ENCODE measurements around the gene RAD9A. TPM values are rescaled to one million over a fixed set of nuclear protein-coding genes. Genes with fewer than 3 reads are reported as not detected.

Gene RAD9A
- polyA plus RNA-seq, 3 donors: 3.7 to 31.7 (median 3.8) TPM

DNA sequence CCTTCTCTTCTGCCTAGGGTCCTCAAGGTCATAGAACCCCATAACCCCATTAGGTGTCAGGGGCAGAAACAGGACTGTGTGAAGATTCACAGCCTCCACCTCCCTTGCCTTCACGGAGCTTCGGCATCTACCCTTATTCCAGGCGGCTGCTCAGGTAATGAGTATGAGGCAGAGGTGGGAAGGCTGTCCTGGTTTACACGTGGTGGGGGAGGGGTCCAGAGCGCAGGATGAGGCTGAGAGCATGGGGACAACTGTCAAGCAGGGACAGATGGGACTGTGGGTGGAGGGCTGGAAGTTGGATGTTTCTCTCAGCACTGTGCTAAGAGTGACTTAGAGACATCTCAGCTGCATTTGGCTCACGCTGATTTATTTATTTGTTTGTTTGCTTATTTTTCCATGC, 4.3 kb upstream of the RAD9A start:
- TF ChIP-seq, protein P1, sequence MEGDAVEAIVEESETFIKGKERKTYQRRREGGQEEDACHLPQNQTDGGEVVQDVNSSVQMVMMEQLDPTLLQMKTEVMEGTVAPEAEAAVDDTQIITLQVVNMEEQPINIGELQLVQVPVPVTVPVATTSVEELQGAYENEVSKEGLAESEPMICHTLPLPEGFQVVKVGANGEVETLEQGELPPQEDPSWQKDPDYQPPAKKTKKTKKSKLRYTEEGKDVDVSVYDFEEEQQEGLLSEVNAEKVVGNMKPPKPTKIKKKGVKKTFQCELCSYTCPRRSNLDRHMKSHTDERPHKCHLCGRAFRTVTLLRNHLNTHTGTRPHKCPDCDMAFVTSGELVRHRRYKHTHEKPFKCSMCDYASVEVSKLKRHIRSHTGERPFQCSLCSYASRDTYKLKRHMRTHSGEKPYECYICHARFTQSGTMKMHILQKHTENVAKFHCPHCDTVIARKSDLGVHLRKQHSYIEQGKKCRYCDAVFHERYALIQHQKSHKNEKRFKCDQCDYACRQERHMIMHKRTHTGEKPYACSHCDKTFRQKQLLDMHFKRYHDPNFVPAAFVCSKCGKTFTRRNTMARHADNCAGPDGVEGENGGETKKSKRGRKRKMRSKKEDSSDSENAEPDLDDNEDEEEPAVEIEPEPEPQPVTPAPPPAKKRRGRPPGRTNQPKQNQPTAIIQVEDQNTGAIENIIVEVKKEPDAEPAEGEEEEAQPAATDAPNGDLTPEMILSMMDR (IDR thresholded peaks at IDR 0.05): no peak
- intact Hi-C loops (cut with micrococcal nuclease): no loop called here

DNA sequence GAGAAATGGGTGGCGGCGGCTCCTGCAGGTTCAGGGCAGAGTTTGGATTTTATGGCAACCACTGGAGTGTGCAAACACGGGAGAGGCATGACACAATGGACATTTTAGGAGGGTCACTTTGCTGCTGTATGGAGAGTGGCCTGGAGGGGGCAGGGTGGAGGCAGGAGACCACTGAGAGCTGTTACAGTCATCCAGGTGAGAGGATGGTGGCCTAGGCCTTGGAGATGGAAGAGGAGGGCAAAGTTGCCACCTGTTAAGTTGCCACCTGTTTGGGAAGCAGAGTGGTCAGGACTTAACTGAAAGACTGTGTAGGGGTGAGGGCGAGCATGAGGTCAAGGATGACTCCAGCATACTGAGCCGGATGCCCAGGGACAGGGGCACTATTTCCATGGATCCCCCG, 2.3 kb upstream of the RAD9A start:
- H3K9ac ChIP-seq (ENCODE audit: insufficient read depth, low read length, poor library complexity, severe bottlenecking): no peak overlapping the region
- H3K4me3 ChIP-seq (replicated peaks in 1 of 3; ENCODE audit: low read depth in 2 of 3, low read length in 3 of 3): no peak overlapping the region
- H3K27me3 ChIP-seq (ENCODE audit: control insufficient read depth in 2 of 2, insufficient read depth in 2 of 2, low read length in 2 of 2): no peaks in the 10 kb centered on the region
- H4K20me1 ChIP-seq (ENCODE audit: insufficient read depth, low read length): peaks cover 23% of the 10 kb centered on the region
- H3K4me1 Mint-ChIP-seq: peaks cover 41% of the 10 kb centered on the region
- peaks cover 36% of the 10 kb centered on the region for H3K79me2 ChIP-seq (ENCODE audit: insufficient read depth, low read length)
- TF ChIP-seq, protein P1 (IDR thresholded peaks at IDR 0.05): peak; percentile 62
- peaks cover 25 to 37% of the 10 kb centered on the region in 2 donors for H3K4me1 ChIP-seq (ENCODE audit: control insufficient read depth in 1 of 2, insufficient read depth in 2 of 2, low read length in 2 of 2)
- peaks cover 0 to 8% (median 1%) of the 10 kb centered on the region in 3 donors for H3K27me3 Mint-ChIP-seq (ENCODE audit: low read depth in 3 of 3)
- 73% methylated on average over 5 of the region's 6 CpGs for WGBS (ENCODE audit: insufficient coverage)
- no peak overlapping the region for H2AFZ ChIP-seq (ENCODE audit: insufficient read depth, low read depth, low read length, poor library complexity, severe bottlenecking)
- no peak overlapping the region for H3K4me3 Mint-ChIP-seq
- peaks cover 3 to 7% of the 10 kb centered on the region in 2 donors for H3K36me3 Mint-ChIP-seq
- no peaks in the 10 kb centered on the region for H3K9me3 ChIP-seq (replicated peaks in 1 of 2; ENCODE audit: control insufficient read depth in 1 of 2, insufficient read depth in 1 of 2, low read length in 2 of 2)
- peak overlapping the region in 3 of 7 donors; percentile 22 to 71 (median 48) for H3K27ac Mint-ChIP-seq
- no peak overlapping the region for H3K27ac ChIP-seq (ENCODE audit: low read depth in 1 of 2, low read length in 2 of 2)
- H3K4me2 ChIP-seq (replicated peaks; ENCODE audit: extremely low read depth, low read length, poor library complexity, severe bottlenecking): no peak overlapping the region
- peaks cover 0 to 1% (median 0%) of the 10 kb centered on the region in 7 donors for H3K9me3 Mint-ChIP-seq
- intact Hi-C loops (cut with micrococcal nuclease): no loop called here
- DNase-seq: peak in 1 of 3 donors; percentile 42
- peaks cover 0 to 5% of the 10 kb centered on the region in 2 donors for H3K36me3 ChIP-seq (replicated peaks in 1 of 2; ENCODE audit: control insufficient read depth in 1 of 2, insufficient read depth in 2 of 2, low read length in 2 of 2)

More for the DNA sequence above, 4.3 kb upstream of the RAD9A start:
- no peaks in the 10 kb centered on the region for H3K36me3 ChIP-seq (replicated peaks in 1 of 2; ENCODE audit: control insufficient read depth in 1 of 2, insufficient read depth in 2 of 2, low read length in 2 of 2)
- no CpG with 5 or more reads among the region's 6 CpGs for WGBS (ENCODE audit: insufficient coverage)
- H3K79me2 ChIP-seq (ENCODE audit: insufficient read depth, low read length): peaks cover 28% of the 10 kb centered on the region
- Mint-ChIP-seq H3K27ac (peak overlapping the region in 1 of 7 donors; percentile 43), H3K9me3 (peaks cover 0 to 1% (median 0%) of the 10 kb centered on the region in 7 donors), H3K27me3 (ENCODE audit: low read depth in 3 of 3) (peaks cover 0 to 5% (median 1%) of the 10 kb centered on the region in 3 donors), H3K4me1 (peaks cover 32% of the 10 kb centered on the region), H3K36me3 (no peaks in the 10 kb centered on the region), H3K4me3 (no peak overlapping the region)
- no peaks in the 10 kb centered on the region for H3K27me3 ChIP-seq (ENCODE audit: control insufficient read depth in 2 of 2, insufficient read depth in 2 of 2, low read length in 2 of 2)
- H3K27ac ChIP-seq (ENCODE audit: low read depth in 1 of 2, low read length in 2 of 2): no peak overlapping the region
- H4K20me1 ChIP-seq (ENCODE audit: insufficient read depth, low read length): peaks cover 10% of the 10 kb centered on the region
- H3K4me3 ChIP-seq (replicated peaks in 1 of 3; ENCODE audit: low read depth in 2 of 3, low read length in 3 of 3): no peak overlapping the region
- H3K9me3 ChIP-seq (replicated peaks in 1 of 2; ENCODE audit: control insufficient read depth in 1 of 2, insufficient read depth in 1 of 2, low read length in 2 of 2): no peaks in the 10 kb centered on the region
- DNase-seq: no peak
- H3K4me1 ChIP-seq (ENCODE audit: control insufficient read depth in 1 of 2, insufficient read depth in 2 of 2, low read length in 2 of 2): peaks cover 23 to 30% of the 10 kb centered on the region in 2 donors
- H3K9ac ChIP-seq (ENCODE audit: insufficient read depth, low read length, poor library complexity, severe bottlenecking): no peak overlapping the region
- no peak overlapping the region for H3K4me2 ChIP-seq (replicated peaks; ENCODE audit: extremely low read depth, low read length, poor library complexity, severe bottlenecking)
- H2AFZ ChIP-seq (ENCODE audit: insufficient read depth, low read depth, low read length, poor library complexity, severe bottlenecking): no peak overlapping the region

Data from CD14-positive monocyte (primary cell).